GM12864 (cell line): Measurements from ENCODE around the gene CSRNP2.

Experiments used
- DNase-seq: peaks from one replicate; pipeline ENCODE4 v3.0.0-alpha.2; 2011; ENCODE audit warnings: low read depth
- H3K4me3 ChIP-seq: 2 replicates; pipeline ENCODE4 v1.5.1; 2011; ENCODE audit warnings: mild to moderate bottlenecking, low read depth, low read length, control low read depth
- CTCF ChIP-seq: IDR thresholded peaks from 2 replicates; pipeline ENCODE4 v1.5.1; 2011; ENCODE audit warnings: low read depth, mild to moderate bottlenecking, moderate library complexity, low read length, control low read depth, inconsistent platforms; ENCODE audit errors: missing control alignments

Gene CSRNP2

GRCh38 chr12:51124504-51124903, 41.1 kb upstream of the CSRNP2 start:
- no peak for DNase-seq
- TF ChIP-seq CTCF: no peak
- no peak overlapping the region for H3K4me3 ChIP-seq

- H3K4me3 ChIP-seq: no peak overlapping the region
- DNase-seq: no peak
- no peak for TF ChIP-seq CTCF
These were observed 39.4 kb upstream of the CSRNP2 start for GRCh38 chr12:51122844-51123243.

- no peak for TF ChIP-seq CTCF
- DNase-seq: no peak
- H3K4me3 ChIP-seq: no peak overlapping the region
These were observed 35.3 kb upstream of the CSRNP2 start for GRCh38 chr12:51118706-51119105.

GRCh38 chr12:51115533-51115932, 32.1 kb upstream of the CSRNP2 start:
- TF ChIP-seq CTCF: no peak
- H3K4me3 ChIP-seq: no peak overlapping the region
- DNase-seq: no peak

GRCh38 chr12:51108136-51108535, 24.7 kb upstream of the CSRNP2 start:
- DNase-seq: no peak
- H3K4me3 ChIP-seq: no peak overlapping the region
- no peak for TF ChIP-seq CTCF

- no peak overlapping the region for H3K4me3 ChIP-seq
- DNase-seq: no peak
- no peak for TF ChIP-seq CTCF
These were observed 20.6 kb upstream of the CSRNP2 start for GRCh38 chr12:51103977-51104376.

GRCh38 chr12:51098611-51099010, 15.2 kb upstream of the CSRNP2 start:
- H3K4me3 ChIP-seq: no peak overlapping the region
- TF ChIP-seq CTCF: no peak
- DNase-seq: no peak
